Lung microvascular endothelial cell (primary cell): ENCODE measurements around the gene PTBP3. TPM values are rescaled to one million over a fixed set of nuclear protein-coding genes. Genes with fewer than 3 reads are reported as not detected.
"Not testable (repeated sequence)": the region's sequence is repeated elsewhere in the genome, so short reads cannot be mapped to it uniquely, and the experiment has no call there.

Experiments
- DNase-seq, 2 donors: peaks; one replicate each; pipeline versions ENCODE4 v3.0.0 to v3.0.0-alpha.2; 2010; ENCODE audit warnings: low read depth in 2 of 2
- total RNA-seq: library from RNA; depleted of rRNA; stranded (reverse); fragments of >200 nt; gene quantifications from 2 replicates; pipeline ENCODE4 v1.2.1, GENCODE V29; 2014

The PTBP3 gene
- total RNA-seq, 1 donor from 2014 or later, result 32.9 TPM

DNA sequence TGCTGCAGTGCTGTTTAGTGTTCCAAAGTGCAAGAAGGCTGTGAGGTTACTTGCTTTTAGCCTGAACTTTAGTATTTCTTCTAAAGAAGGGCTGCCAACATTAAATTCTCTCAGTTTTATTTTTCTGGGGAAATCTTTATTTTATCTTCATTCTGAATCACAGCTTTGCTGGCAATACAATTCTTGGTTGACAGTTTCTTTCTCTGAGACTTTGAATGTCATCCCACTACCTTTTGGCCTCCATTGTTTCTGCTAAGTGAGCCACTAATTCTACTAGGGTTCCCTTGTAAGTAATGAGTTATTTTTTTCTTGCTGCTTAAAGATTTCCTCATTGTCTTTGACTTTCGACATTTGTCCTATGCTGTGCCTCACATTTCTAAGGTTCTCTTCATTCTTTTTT lies 126.0 kb downstream of the PTBP3 start:
- DNase-seq, result no peak

- peak in 1 of 2 donors; percentile 16 for DNase-seq
Observed at GRCh38 chr9:112203536-112203935, 129.9 kb downstream of the PTBP3 start.

GRCh38 chr9:112200711-112201110 lies 132.7 kb downstream of the PTBP3 start:
- DNase-seq, result no peak

DNA sequence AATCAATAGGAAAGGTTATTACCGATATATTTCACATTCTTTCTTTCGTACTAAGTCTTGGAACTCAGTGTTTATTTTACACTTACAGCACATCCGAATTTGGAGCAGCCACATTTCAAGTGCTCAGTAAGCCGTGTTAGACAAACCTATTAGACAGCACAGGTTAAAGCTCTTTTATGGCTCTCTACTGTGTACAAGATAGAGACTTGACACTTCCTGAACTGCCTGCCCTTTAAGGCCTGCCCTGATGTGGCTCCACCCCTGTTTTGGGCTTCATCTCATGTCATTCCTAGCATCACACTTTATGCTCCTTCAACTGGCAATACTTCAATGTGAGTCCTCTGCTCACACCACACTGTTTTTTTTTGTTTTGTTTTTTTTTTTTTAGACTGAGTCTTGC lies 134.8 kb downstream of the PTBP3 start:
- no peak for DNase-seq

DNA sequence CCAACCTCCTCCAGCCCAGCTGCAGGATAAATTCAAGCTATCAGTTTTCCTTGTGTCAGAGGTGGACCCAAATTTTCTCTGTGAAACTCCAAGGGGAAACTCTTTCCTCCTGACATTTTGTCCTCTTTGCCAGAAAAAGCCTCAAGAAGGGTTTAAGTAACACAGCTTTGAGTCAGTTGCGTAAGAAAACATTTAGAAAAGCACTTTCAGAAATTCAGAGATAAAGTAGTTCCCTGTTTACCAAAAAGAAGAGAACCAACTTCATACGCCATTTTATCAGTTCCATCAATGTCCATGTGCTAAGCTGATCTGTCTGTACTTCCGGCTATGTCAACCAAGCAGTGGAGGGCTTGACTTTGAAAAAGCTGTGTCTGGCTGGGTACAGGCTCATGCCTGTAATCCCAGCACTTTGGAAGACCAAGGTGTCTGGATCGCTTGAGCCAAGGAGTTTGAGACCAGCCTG lies 138.4 kb downstream of the PTBP3 start:
- no peak for DNase-seq

DNA sequence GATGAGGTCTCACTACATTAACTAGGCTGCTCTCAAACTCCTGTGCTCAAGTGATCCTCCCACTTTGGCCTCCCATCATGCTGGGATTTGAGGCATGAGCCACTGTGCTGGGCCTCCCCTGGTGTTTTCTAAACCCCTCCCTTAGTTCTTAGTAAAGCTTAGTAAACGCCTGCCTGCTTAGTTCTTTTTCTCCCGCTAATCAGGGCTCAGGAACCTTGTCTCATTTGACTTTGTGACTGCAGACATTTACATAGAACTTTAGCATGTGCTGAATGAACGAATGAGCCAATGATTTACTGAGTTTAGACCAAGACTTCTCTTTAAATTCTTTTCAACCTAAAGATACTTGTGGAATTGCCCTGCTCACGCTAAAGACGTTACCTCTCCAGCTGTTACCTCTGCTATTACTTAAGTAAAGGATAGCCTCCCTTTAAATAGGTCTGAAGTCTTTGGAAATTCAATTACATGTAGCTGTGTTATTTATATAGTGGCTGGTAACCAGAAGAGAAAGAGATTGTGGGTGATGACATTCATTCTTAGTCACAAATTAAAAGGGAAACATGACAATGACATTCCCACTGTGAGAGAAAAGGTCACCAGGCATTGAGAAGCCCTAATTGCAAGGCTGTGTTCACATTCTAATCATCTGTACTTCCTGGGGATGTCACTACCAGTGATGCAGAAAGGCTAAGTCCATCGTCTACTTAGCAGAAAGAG lies 139.7 kb downstream of the PTBP3 start:
- DNase-seq, result no peak

DNA sequence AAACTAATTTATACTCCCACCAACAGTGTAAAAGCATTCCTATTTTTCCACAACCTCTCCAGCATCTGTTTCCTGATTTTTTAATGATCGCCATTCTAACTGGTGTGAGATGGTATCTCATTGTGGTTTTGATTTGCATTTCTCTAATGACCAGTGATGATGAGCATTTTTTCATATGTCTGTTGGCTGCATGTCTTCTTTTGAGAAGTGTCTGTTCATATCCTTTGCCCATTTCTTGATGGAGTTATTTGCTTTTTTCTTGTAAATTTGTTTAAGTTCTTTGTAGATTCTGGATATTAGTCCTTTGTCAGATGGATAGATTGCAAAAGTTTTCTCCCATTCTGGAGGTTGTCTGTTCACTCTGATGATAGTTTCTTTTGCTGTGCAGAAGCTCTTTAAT lies 143.1 kb downstream of the PTBP3 start:
- not testable (repeated sequence) for DNase-seq

DNA sequence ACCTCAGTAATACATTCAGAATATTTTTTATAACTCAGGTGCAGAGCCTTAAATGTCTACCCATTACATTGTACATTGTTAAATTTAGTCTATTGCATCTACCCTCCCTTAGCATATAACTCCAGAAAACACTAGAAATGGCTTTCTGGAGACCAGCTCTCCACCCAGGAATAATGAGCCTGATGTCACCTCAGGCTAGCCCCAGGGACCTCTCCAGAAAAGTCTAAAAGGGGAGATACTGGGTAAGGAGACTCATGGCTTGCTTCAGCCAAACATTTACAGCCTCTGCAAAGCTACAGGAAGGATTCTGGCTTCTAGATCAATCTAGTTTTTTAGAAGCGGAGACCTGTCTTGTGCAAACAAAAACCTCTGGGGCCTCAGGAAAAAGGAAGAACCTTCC lies 144.5 kb downstream of the PTBP3 start:
- no peak for DNase-seq

GRCh38 chr9:112187404-112187803 lies 146.0 kb downstream of the PTBP3 start:
- no peak for DNase-seq

DNA sequence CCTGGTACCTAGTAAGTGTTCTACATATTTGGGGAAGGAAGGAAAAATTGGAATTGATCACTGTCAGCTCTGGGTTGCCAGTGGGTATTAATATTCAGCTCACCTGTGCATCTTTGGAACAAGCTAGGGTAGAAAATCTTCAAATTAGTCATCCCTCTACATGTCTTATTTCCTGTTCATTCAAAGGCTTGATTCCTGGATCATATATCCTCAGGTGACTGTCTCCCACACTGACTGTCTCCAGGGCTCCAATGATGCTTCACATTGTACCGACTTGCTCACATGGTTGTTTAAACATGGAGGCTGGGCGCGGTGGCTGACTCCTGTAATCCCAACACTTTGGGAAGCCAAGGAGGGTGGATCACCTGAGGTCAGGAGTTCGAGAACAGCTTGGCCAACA lies 146.7 kb downstream of the PTBP3 start:
- DNase-seq, result no peak

DNA sequence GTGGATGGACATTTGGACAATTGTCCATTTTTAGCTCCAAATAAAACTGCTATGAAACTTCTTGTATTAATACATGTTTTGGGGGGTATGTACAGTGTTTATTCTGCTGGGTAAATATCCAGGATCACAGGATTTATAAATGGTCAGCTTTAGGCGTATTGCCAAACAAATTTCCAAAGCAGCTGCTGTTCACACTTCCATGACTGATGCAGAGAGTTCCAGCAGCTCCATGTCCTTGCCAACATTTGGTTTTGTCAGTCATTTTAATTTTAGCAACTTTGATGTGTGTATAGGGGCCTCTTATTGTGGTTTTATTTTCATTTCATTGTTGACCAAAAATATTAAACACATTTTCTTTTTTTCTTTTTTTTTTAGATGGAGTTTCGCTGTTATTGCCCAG lies 148.5 kb downstream of the PTBP3 start:
- no peak for DNase-seq

DNA sequence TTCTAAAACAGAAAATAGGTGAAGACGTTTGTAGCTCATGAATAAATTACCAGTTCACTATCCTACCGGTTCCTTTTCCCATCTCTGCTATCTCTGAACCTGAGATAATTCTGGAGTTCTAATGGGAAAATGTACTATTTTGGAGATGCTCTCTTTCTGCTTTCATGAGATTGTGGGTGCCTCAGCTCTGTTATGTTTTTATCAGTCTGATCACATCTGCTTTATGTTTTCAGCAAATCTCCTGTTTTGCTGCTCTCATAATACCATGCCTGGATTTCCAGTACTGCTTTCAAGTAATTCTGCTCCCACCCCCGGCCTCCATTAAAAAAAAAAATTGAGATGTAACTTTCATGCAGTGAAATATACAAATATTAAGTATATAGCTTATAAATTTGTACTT lies 149.2 kb downstream of the PTBP3 start:
- no peak for DNase-seq

- DNase-seq, result no peak
Observed at GRCh38 chr9:112180387-112180881, 153.0 kb downstream of the PTBP3 start.

GRCh38 chr9:112179816-112180215 lies 153.6 kb downstream of the PTBP3 start:
- DNase-seq, result no peak

- DNase-seq, result peak in 1 of 2 donors; percentile 17
Observed at GRCh38 chr9:112176524-112176923, 156.9 kb downstream of the PTBP3 start.

- no peak for DNase-seq
Observed at GRCh38 chr9:112175796-112176315, 157.6 kb downstream of the PTBP3 start.

- DNase-seq, result peak; percentile 31 to 35
Observed at GRCh38 chr9:112174965-112175795, 158.2 kb downstream of the PTBP3 start, which contains the start of gene SUSD1. SUSD1 (minus strand) TSS chr9:112175297; CDS start chr9:112175235, 62 bp downstream.

GRCh38 chr9:112174222-112174964 lies 159.0 kb downstream of the PTBP3 start:
- peak; percentile 41 to 53 for DNase-seq

DNA sequence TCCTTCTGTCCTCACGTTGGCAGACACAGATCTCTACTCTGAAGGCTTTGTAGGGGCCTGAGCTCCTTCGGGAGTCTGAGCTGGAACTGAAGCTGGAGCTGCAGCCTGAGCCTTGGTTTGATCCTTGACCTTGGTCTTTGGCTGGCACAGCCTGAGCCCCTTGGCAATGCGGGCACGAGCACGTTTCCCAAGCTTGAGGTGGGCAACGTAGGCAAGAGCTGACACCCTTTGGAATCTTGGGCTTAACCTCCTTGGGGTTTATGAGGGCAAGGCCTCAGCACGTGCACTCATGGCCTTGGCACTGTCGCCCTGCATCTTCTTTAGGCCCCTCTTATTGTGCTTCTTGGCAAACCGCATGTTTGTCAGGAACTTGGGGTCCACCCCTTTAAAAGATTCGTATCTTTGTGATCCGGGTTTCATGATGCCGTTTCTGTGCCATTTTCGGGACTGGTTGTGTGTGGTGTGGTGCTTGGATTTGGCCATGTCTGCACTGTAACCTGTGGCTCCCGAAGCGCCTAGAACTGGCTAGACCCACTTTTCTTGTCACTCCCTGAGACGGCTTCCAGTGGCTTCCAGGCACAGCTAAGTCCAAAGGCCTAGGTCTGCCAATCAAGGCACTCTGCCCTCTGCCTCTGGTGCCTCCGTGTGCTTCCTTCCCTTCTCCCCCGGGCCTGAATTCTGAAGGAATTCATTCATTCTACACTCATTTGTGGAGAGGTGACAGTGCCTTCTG lies 159.8 kb downstream of the PTBP3 start:
- DNase-seq, result no peak

DNA sequence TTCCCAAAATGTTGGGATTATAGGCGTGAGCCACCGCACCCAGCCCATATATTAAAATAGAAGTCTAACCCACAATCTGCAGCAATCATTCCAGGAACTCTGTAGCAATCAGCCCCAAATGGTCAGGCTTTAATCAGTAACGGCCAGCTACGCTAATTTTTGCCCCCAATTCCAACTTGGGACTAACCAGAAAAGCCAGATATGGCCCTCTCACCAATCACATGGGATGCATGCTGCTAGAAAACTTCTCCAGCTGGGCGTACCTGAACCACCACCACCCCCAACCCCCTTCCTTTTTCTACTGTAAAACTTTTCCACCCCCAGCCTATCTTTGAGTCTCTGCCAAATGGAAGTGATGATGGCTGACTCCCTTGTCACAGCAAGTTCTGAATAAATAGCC lies 162.5 kb downstream of the PTBP3 start:
- DNase-seq, result no peak

DNA sequence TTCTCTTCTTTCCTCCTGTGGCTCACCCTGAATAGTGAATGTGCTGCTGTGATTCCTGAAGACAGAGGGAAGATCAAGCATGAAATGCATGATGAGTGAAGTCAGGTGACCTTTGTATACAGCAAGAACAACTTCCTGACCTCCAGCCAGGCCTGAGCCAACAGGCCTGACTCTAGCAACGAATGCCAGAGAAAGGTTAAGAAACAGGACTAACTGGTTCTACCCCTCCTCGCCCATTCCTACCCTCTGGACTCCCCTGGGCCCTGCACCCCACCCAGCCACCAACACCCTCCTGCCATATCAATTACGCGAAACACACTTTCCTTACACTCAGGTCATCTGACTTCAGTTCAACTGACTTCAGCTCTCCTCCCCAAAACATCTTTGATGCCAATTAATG lies 163.2 kb downstream of the PTBP3 start:
- DNase-seq, result no peak
